GM12878 (cell line): ENCODE measurements around the gene ANKRD33.

Experiments used
- CHD4 ChIP-seq: fragments of 200-600 bp; sonication (generic); IDR thresholded peaks from 2 replicates; pipeline ENCODE4 v1.6.1; 2016; ENCODE audit warnings: mild to moderate bottlenecking
- CTCF ChIP-seq, 3 experiments: IDR thresholded peaks in 2 of 3; conservative IDR thresholded peaks in 1 of 3; 2 replicates each; pipeline ENCODE4 v1.5.1; 2011; ENCODE audit warnings: low read depth in 3 of 3, low read length in 3 of 3, mild to moderate bottlenecking in 3 of 3, control low read depth in 2 of 3, moderate library complexity in 2 of 3, inconsistent platforms in 1 of 3, mixed read lengths in 1 of 3; ENCODE audit not compliant: control insufficient read depth in 2 of 3, insufficient read depth in 1 of 3; ENCODE audit errors: extremely low read depth in 1 of 3
- NKRF ChIP-seq: fragments of 450-650 bp; conservative IDR thresholded peaks from 2 replicates; pipeline ENCODE4 v1.6.1; 2017; ENCODE audit warnings: mild to moderate bottlenecking, moderate library complexity
- SIX5 ChIP-seq: IDR thresholded peaks from 2 replicates; pipeline ENCODE4 v1.6.1; 2011; ENCODE audit warnings: mild to moderate bottlenecking, low read depth, low read length, moderate library complexity; ENCODE audit not compliant: severe bottlenecking
- TCF12 ChIP-seq: IDR thresholded peaks from 2 replicates; pipeline ENCODE4 v1.6.1; 2011; ENCODE audit warnings: low read depth, mild to moderate bottlenecking, low read length
- ZNF207 ChIP-seq: fragments of 450-650 bp; IDR thresholded peaks from 2 replicates; pipeline ENCODE4 v1.6.1; 2014; ENCODE audit warnings: antibody characterized with exemption, mild to moderate bottlenecking, borderline replicate concordance

- TF ChIP-seq CTCF (IDR thresholded peaks at IDR 0.05 in 2 of 3, conservative IDR thresholded peaks at IDR 0.05 in 1 of 3; ENCODE audit: control insufficient read depth in 2 of 3, extremely low read depth in 1 of 3, insufficient read depth in 1 of 3, low read depth in 3 of 3, low read length in 3 of 3) (no peak), SIX5 (no peak), CHD4 (no peak), ZNF207 (no peak), NKRF (no peak), TCF12 (no peak)
These were observed 40.8 kb upstream of the ANKRD33 start for GRCh38 chr12:51846911-51847642.
